ENCODE measurements around the gene REEP3.

The REEP3 gene

GRCh38 chr10:63553473-63553872 lies 32.3 kb downstream of the REEP3 start:
- H3K23ac ChIP-seq (ENCODE audit: low read length): no peak overlapping the region
- no peak overlapping the region for H3K18ac ChIP-seq (ENCODE audit: low read length)
- H3K79me2 ChIP-seq (ENCODE audit: control insufficient read depth, insufficient read depth, low read length): peaks cover 14% of the 10 kb centered on the region
- no peak overlapping the region for H3K9ac ChIP-seq (ENCODE audit: low read length)
- no peak overlapping the region for H2BK5ac ChIP-seq (ENCODE audit: low read length)
- no CpG with 5 or more reads among the region's 6 CpGs for WGBS (ENCODE audit: extremely low coverage, insufficient coverage, low lambda C conversion rate)
- H4K5ac ChIP-seq (ENCODE audit: low read length): no peak overlapping the region
- no peak overlapping the region for H4K8ac ChIP-seq (ENCODE audit: low read depth, low read length)
- H3K4me1 ChIP-seq (ENCODE audit: control insufficient read depth, low read depth, low read length): peaks cover 2% of the 10 kb centered on the region
- H3K27ac ChIP-seq (ENCODE audit: low read depth, low read length): no peak overlapping the region
- no peak overlapping the region for H3K56ac ChIP-seq (ENCODE audit: low read length)
- no peak overlapping the region for H3K4me2 ChIP-seq (ENCODE audit: low read length)
- no peaks in the 10 kb centered on the region for H3K27me3 ChIP-seq (ENCODE audit: insufficient read depth, low read length, poor library complexity)
- DNase-seq: no peak
- H3K36me3 ChIP-seq (ENCODE audit: control insufficient read depth, insufficient read depth, low read length): no peaks in the 10 kb centered on the region
- H3K4ac ChIP-seq (ENCODE audit: low read depth, low read length): no peak overlapping the region
- no peak overlapping the region for H2BK120ac ChIP-seq (ENCODE audit: low read depth, low read length)
- H2AK5ac ChIP-seq (ENCODE audit: low read length): no peak overlapping the region
- peaks cover 9% of the 10 kb centered on the region for H3K79me1 ChIP-seq (ENCODE audit: low read length)
- H2BK15ac ChIP-seq (replicated peaks; ENCODE audit: low read depth): no peak overlapping the region
- no peak overlapping the region for H3K4me3 ChIP-seq (ENCODE audit: low read length)

GRCh38 chr10:63554657-63555056 lies 33.5 kb downstream of the REEP3 start:
- H3K36me3 ChIP-seq (ENCODE audit: control insufficient read depth, insufficient read depth, low read length): no peaks in the 10 kb centered on the region
- no peaks in the 10 kb centered on the region for H3K27me3 ChIP-seq (ENCODE audit: insufficient read depth, low read length, poor library complexity)
- peaks cover 2% of the 10 kb centered on the region for H3K4me1 ChIP-seq (ENCODE audit: control insufficient read depth, low read depth, low read length)
- H3K27ac ChIP-seq (ENCODE audit: low read depth, low read length): no peak overlapping the region
- H3K56ac ChIP-seq (ENCODE audit: low read length): no peak overlapping the region
- H4K8ac ChIP-seq (ENCODE audit: low read depth, low read length): no peak overlapping the region
- H3K79me2 ChIP-seq (ENCODE audit: control insufficient read depth, insufficient read depth, low read length): peaks cover 14% of the 10 kb centered on the region
- H2BK15ac ChIP-seq (replicated peaks; ENCODE audit: low read depth): no peak overlapping the region
- no peak overlapping the region for H3K4me2 ChIP-seq (ENCODE audit: low read length)
- no peak overlapping the region for H3K23ac ChIP-seq (ENCODE audit: low read length)
- WGBS (ENCODE audit: extremely low coverage, insufficient coverage, low lambda C conversion rate): no CpG with 5 or more reads among the region's 2 CpGs
- no peak overlapping the region for H4K5ac ChIP-seq (ENCODE audit: low read length)
- no peak overlapping the region for H3K18ac ChIP-seq (ENCODE audit: low read length)
- no peak overlapping the region for H3K4me3 ChIP-seq (ENCODE audit: low read length)
- no peak overlapping the region for H2BK120ac ChIP-seq (ENCODE audit: low read depth, low read length)
- no peak overlapping the region for H3K9ac ChIP-seq (ENCODE audit: low read length)
- no peak overlapping the region for H3K4ac ChIP-seq (ENCODE audit: low read depth, low read length)
- no peak overlapping the region for H2AK5ac ChIP-seq (ENCODE audit: low read length)
- H2BK5ac ChIP-seq (ENCODE audit: low read length): no peak overlapping the region
- H3K79me1 ChIP-seq (ENCODE audit: low read length): peaks cover 8% of the 10 kb centered on the region
- no peak for DNase-seq

GRCh38 chr10:63555330-63555729 lies 34.1 kb downstream of the REEP3 start:
- H3K27me3 ChIP-seq (ENCODE audit: insufficient read depth, low read length, poor library complexity): no peaks in the 10 kb centered on the region
- H2AK5ac ChIP-seq (ENCODE audit: low read length): no peak overlapping the region
- no peak for DNase-seq
- no peak overlapping the region for H3K4me2 ChIP-seq (ENCODE audit: low read length)
- H2BK15ac ChIP-seq (replicated peaks; ENCODE audit: low read depth): no peak overlapping the region
- H2BK120ac ChIP-seq (ENCODE audit: low read depth, low read length): no peak overlapping the region
- no peak overlapping the region for H4K5ac ChIP-seq (ENCODE audit: low read length)
- H3K36me3 ChIP-seq (ENCODE audit: control insufficient read depth, insufficient read depth, low read length): no peaks in the 10 kb centered on the region
- no peak overlapping the region for H3K18ac ChIP-seq (ENCODE audit: low read length)
- H3K4ac ChIP-seq (ENCODE audit: low read depth, low read length): no peak overlapping the region
- H4K8ac ChIP-seq (ENCODE audit: low read depth, low read length): no peak overlapping the region
- no CpG with 5 or more reads among the region's 2 CpGs for WGBS (ENCODE audit: extremely low coverage, insufficient coverage, low lambda C conversion rate)
- H2BK5ac ChIP-seq (ENCODE audit: low read length): no peak overlapping the region
- H3K23ac ChIP-seq (ENCODE audit: low read length): no peak overlapping the region
- H3K4me1 ChIP-seq (ENCODE audit: control insufficient read depth, low read depth, low read length): peaks cover 2% of the 10 kb centered on the region
- H3K9ac ChIP-seq (ENCODE audit: low read length): no peak overlapping the region
- H3K79me1 ChIP-seq (ENCODE audit: low read length): peaks cover 6% of the 10 kb centered on the region
- no peak overlapping the region for H3K27ac ChIP-seq (ENCODE audit: low read depth, low read length)
- H3K79me2 ChIP-seq (ENCODE audit: control insufficient read depth, insufficient read depth, low read length): peaks cover 14% of the 10 kb centered on the region
- no peak overlapping the region for H3K4me3 ChIP-seq (ENCODE audit: low read length)
- H3K56ac ChIP-seq (ENCODE audit: low read length): no peak overlapping the region

GRCh38 chr10:63558132-63558784 lies 37.1 kb downstream of the REEP3 start:
- no peak overlapping the region for H3K56ac ChIP-seq (ENCODE audit: low read length)
- H4K8ac ChIP-seq (ENCODE audit: low read depth, low read length): no peak overlapping the region
- peak; percentile 57 for DNase-seq
- H3K4me1 ChIP-seq (ENCODE audit: control insufficient read depth, low read depth, low read length): peaks cover 2% of the 10 kb centered on the region
- H3K4me2 ChIP-seq (ENCODE audit: low read length): no peak overlapping the region
- no peak overlapping the region for H3K23ac ChIP-seq (ENCODE audit: low read length)
- no peak overlapping the region for H2BK120ac ChIP-seq (ENCODE audit: low read depth, low read length)
- peaks cover 15% of the 10 kb centered on the region for H3K79me2 ChIP-seq (ENCODE audit: control insufficient read depth, insufficient read depth, low read length)
- H3K79me1 ChIP-seq (ENCODE audit: low read length): peaks cover 4% of the 10 kb centered on the region
- no CpG with 5 or more reads among the region's 5 CpGs for WGBS (ENCODE audit: extremely low coverage, insufficient coverage, low lambda C conversion rate)
- no peak overlapping the region for H4K5ac ChIP-seq (ENCODE audit: low read length)
- H3K27ac ChIP-seq (ENCODE audit: low read depth, low read length): no peak overlapping the region
- no peaks in the 10 kb centered on the region for H3K27me3 ChIP-seq (ENCODE audit: insufficient read depth, low read length, poor library complexity)
- H3K4me3 ChIP-seq (ENCODE audit: low read length): no peak overlapping the region
- H2BK15ac ChIP-seq (replicated peaks; ENCODE audit: low read depth): no peak overlapping the region
- H3K36me3 ChIP-seq (ENCODE audit: control insufficient read depth, insufficient read depth, low read length): no peaks in the 10 kb centered on the region
- no peak overlapping the region for H3K4ac ChIP-seq (ENCODE audit: low read depth, low read length)
- H3K9ac ChIP-seq (ENCODE audit: low read length): no peak overlapping the region
- no peak overlapping the region for H2AK5ac ChIP-seq (ENCODE audit: low read length)
- H2BK5ac ChIP-seq (ENCODE audit: low read length): no peak overlapping the region
- no peak overlapping the region for H3K18ac ChIP-seq (ENCODE audit: low read length)

- Histone ChIP-seq H3K4me2 (ENCODE audit: low read length) (no peak overlapping the region), H3K36me3 (ENCODE audit: control insufficient read depth, insufficient read depth, low read length) (no peaks in the 10 kb centered on the region), H3K4me3 (ENCODE audit: low read length) (no peak overlapping the region), H4K5ac (ENCODE audit: low read length) (no peak overlapping the region), H3K9ac (ENCODE audit: low read length) (no peak overlapping the region), H3K27ac (ENCODE audit: low read depth, low read length) (no peak overlapping the region), H2BK5ac (ENCODE audit: low read length) (no peak overlapping the region), H3K23ac (ENCODE audit: low read length) (no peak overlapping the region), H2AK5ac (ENCODE audit: low read length) (no peak overlapping the region), H2BK120ac (ENCODE audit: low read depth, low read length) (no peak overlapping the region), H3K56ac (ENCODE audit: low read length) (no peak overlapping the region), H3K79me1 (ENCODE audit: low read length) (peaks cover 1% of the 10 kb centered on the region), H3K27me3 (ENCODE audit: insufficient read depth, low read length, poor library complexity) (no peaks in the 10 kb centered on the region), H3K4ac (ENCODE audit: low read depth, low read length) (no peak overlapping the region), H3K79me2 (ENCODE audit: control insufficient read depth, insufficient read depth, low read length) (peaks cover 10% of the 10 kb centered on the region), H3K4me1 (ENCODE audit: control insufficient read depth, low read depth, low read length) (peaks cover 2% of the 10 kb centered on the region), H3K18ac (ENCODE audit: low read length) (no peak overlapping the region), H2BK15ac (replicated peaks; ENCODE audit: low read depth) (no peak overlapping the region), H4K8ac (ENCODE audit: low read depth, low read length) (no peak overlapping the region)
- DNase-seq: no peak
- WGBS (ENCODE audit: extremely low coverage, insufficient coverage, low lambda C conversion rate): 100% methylated on average over 1 of the region's 5 CpGs
These were observed 40.1 kb downstream of the REEP3 start for GRCh38 chr10:63561341-63561740.

GRCh38 chr10:63562391-63562790 lies 41.2 kb downstream of the REEP3 start:
- no CpG with 5 or more reads among the region's 3 CpGs for WGBS (ENCODE audit: extremely low coverage, insufficient coverage, low lambda C conversion rate)
- H4K8ac ChIP-seq (ENCODE audit: low read depth, low read length): no peak overlapping the region

More at GRCh38 chr10:63562391-63562790, 41.2 kb downstream of the REEP3 start:
- H3K9ac ChIP-seq (ENCODE audit: low read length): no peak overlapping the region
- no peak overlapping the region for H2AK5ac ChIP-seq (ENCODE audit: low read length)
- H2BK120ac ChIP-seq (ENCODE audit: low read depth, low read length): no peak overlapping the region
- H3K36me3 ChIP-seq (ENCODE audit: control insufficient read depth, insufficient read depth, low read length): no peaks in the 10 kb centered on the region
- no peak overlapping the region for H3K4me2 ChIP-seq (ENCODE audit: low read length)
- peaks cover 8% of the 10 kb centered on the region for H3K79me2 ChIP-seq (ENCODE audit: control insufficient read depth, insufficient read depth, low read length)
- no peak overlapping the region for H2BK5ac ChIP-seq (ENCODE audit: low read length)
- H3K4me1 ChIP-seq (ENCODE audit: control insufficient read depth, low read depth, low read length): no peaks in the 10 kb centered on the region
- H3K4me3 ChIP-seq (ENCODE audit: low read length): no peak overlapping the region
- peaks cover 1% of the 10 kb centered on the region for H3K79me1 ChIP-seq (ENCODE audit: low read length)
- no peak overlapping the region for H4K5ac ChIP-seq (ENCODE audit: low read length)
- H2BK15ac ChIP-seq (replicated peaks; ENCODE audit: low read depth): no peak overlapping the region
- no peak for DNase-seq
- H3K56ac ChIP-seq (ENCODE audit: low read length): no peak overlapping the region
- no peak overlapping the region for H3K18ac ChIP-seq (ENCODE audit: low read length)
- H3K27ac ChIP-seq (ENCODE audit: low read depth, low read length): no peak overlapping the region
- no peak overlapping the region for H3K4ac ChIP-seq (ENCODE audit: low read depth, low read length)
- H3K23ac ChIP-seq (ENCODE audit: low read length): no peak overlapping the region
- no peaks in the 10 kb centered on the region for H3K27me3 ChIP-seq (ENCODE audit: insufficient read depth, low read length, poor library complexity)
